IPS DF 19.7 (cell line): ENCODE measurements around the gene SNRPE.

Experiments used
- DNase-seq: peaks from one replicate; pipeline ENCODE4 v3.0.0-alpha.2; 2013; ENCODE audit warnings: low read depth, low spot score

SNRPE gene

GRCh38 chr1:203878422-203878821 lies 17.0 kb downstream of the SNRPE start:
- DNase-seq: no peak

- no peak for DNase-seq
Observed at GRCh38 chr1:203880606-203881005, 19.2 kb downstream of the SNRPE start.

GRCh38 chr1:203888807-203889251 lies 27.4 kb downstream of the SNRPE start:
- no peak for DNase-seq

GRCh38 chr1:203891950-203892349 lies 30.6 kb downstream of the SNRPE start:
- DNase-seq: no peak

GRCh38 chr1:203898458-203899352 lies 37.3 kb downstream of the SNRPE start:
- DNase-seq: no peak

- DNase-seq: no peak
Observed at GRCh38 chr1:203899353-203899716, 37.9 kb downstream of the SNRPE start.

- no peak for DNase-seq
Observed at GRCh38 chr1:203899869-203900714, 38.7 kb downstream of the SNRPE start.

- DNase-seq: no peak
Observed at GRCh38 chr1:203901581-203901980, 40.2 kb downstream of the SNRPE start.

- no peak for DNase-seq
Observed at GRCh38 chr1:203905275-203905674, 43.9 kb downstream of the SNRPE start.

GRCh38 chr1:203906932-203907331 lies 45.5 kb downstream of the SNRPE start:
- no peak for DNase-seq

- no peak for DNase-seq
Observed at GRCh38 chr1:203907901-203908300, 46.5 kb downstream of the SNRPE start.

GRCh38 chr1:203911806-203912205 lies 50.4 kb downstream of the SNRPE start:
- DNase-seq: no peak

- DNase-seq: no peak
Observed at GRCh38 chr1:203913073-203913521, 51.7 kb downstream of the SNRPE start.

GRCh38 chr1:203914292-203914691 lies 52.9 kb downstream of the SNRPE start:
- DNase-seq: no peak

GRCh38 chr1:203915811-203916210 lies 54.4 kb downstream of the SNRPE start:
- DNase-seq: no peak

GRCh38 chr1:203916756-203917155 lies 55.4 kb downstream of the SNRPE start:
- DNase-seq: no peak
